ENCODE measurements around the gene HIVEP3.

The HIVEP3 gene

DNA sequence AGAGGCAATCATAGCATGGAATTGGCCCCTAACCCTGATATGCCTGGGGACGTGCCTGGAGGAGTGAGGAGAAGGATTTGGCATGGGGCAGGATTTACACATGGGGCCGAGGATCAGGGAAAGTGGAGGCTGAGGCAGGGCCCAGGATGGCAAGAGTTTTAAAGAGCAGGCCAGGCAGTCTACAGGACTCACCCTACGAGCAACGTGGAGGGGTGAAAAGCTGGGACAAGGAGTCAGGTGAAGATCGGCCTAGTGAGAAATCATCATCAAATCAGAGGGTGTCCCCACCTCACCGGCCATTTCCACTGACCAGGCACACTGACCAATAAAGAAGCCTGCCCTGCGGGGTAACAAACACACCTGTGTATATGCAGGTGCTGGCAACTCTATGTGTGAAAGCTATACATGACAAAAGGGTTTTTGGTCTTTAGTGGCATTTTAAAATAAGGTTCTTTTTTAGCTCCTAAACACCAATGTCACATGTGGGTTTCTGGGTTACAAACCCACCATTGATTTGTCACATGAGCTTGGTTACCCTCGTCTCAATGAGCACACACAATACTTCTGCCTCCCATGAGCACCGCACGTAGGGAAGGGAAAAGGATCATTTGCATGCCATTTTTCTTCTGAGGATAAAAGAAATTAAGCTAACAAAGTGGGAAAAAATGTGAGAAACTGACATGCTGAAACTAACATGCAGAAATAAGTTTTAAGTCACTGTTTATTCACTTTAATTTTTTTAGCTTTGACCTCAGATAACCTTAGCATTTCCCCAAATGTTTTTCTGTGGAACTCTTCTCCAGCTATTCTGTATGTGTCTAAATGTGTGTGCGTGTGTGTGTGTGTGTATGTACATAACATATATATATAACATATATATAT, 266.1 kb downstream of the HIVEP3 start:
- DNase-seq (ENCODE audit: low read depth in 2 of 2), result no peak

GRCh38 chr1:41650028-41650880, 268.5 kb downstream of the HIVEP3 start:
- no peak for DNase-seq (ENCODE audit: low read depth in 2 of 2)

DNA sequence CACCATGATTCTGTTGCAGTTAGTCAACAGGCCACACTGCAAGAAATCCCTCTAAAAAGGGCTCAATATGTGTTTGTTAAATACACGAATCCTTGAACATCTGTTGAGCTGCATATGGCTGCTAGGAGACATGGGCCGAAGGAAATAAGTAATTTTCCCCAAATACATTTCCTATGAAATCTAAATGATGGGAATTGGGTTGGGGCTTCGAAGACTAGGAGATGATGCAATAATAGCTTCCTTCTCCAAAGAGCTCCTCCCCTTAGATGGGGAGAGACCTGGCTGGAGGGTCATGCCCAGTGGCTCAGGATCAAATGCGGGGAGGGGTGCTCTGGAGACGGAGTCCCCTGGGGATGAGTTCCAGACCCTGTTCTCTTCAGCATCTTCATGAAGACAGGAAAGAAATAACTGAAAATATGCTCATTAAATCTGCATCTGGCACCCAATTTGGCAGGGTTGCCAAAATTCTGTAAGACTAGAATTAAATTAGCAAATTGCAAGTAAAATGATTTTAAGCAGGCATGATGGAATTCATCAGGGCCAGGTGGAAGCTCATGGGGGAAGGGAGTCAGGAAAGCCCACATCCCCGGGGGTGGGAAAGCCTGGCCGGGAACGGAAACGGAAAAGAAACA, 269.2 kb downstream of the HIVEP3 start:
- no peak for DNase-seq (ENCODE audit: low read depth in 2 of 2)

DNA sequence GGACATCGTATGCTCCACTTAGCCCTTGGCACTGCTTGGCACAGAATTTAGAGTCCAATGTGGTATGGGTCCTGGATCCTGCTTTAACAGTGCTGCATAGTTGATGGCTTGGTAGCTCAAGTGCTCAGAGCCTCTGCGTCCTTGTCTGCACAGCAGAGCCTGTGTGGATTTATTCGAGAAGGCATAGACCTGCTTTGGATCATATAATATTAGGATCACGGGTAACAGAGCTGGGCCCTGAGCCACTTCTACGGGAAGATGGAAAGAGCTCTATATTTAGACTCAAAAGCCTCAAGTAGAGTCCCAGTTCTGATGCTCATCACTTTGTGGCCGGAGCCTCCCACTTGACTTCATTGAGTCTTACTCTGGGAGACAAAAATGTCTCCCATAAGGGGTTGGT, 269.9 kb downstream of the HIVEP3 start:
- no peak for DNase-seq (ENCODE audit: low read depth in 2 of 2)

DNA sequence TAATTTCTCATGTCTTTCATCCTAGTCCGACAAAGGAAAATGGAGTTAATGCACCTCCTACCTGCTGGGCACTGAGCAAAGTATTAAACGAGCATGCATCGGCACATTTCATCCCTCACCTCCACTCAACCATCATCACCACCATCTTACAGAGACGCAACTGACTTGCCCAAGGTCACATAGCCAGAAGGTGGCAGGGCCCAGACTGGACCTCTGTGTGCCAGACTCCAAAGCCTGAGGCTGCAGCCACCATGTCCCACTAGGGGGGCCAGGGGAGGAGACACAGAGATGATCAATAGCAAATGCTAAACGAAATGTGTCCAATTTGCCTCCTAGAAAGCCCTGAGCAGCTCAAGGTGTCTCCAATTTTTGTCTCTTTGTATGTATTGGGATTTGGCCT, 270.5 kb downstream of the HIVEP3 start:
- DNase-seq (ENCODE audit: low read depth in 2 of 2), result no peak

GRCh38 chr1:41647221-41648135, 271.2 kb downstream of the HIVEP3 start:
- no peak for DNase-seq (ENCODE audit: low read depth in 2 of 2)

- no peak for DNase-seq (ENCODE audit: low read depth in 2 of 2)
Observed at GRCh38 chr1:41646186-41646585, 272.5 kb downstream of the HIVEP3 start.

GRCh38 chr1:41645062-41645461, 273.7 kb downstream of the HIVEP3 start:
- DNase-seq (ENCODE audit: low read depth in 2 of 2), result no peak

DNA sequence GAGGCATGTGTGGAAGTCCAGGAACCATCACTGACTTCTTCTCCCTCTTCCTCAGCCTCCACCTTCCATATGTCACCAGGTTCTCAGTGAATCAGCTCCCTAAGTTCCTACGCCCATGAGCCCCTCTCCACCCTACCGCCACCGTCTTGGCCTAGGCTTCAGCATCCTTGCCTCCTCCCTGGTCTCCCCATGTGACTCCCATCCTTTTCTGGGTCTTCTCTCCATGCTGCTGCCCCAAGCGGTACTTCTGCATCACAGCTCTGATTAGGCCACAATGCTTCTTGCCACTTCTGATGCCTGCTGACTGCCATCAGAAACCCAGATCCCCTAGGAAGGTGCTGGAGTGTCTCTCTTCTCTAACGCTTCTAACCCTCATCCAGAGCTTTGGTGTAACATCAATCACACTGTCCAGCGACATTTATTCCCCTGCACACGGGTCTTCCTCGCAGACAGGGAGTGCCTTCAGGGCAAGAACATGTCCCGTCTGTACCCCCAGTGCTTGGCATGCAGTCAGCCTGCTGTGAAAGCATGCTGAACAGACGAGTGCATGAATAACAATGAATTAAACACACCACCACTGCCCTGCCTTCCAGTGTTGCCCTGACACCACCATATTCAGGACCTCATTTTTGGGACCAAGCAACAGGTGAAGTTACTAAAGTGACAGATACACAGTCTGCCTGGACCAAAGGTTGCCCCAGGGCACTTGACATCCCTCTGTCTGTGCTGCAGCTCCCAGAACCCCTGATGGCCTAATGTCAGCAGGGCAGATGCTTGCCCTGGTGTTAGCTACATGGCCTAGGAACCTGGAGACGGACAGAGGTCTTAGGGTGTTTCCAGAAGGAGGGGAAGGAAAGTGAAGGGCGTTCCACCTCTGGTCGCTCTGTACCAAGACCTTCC, 275.6 kb downstream of the HIVEP3 start:
- no peak for DNase-seq (ENCODE audit: low read depth in 2 of 2)

DNA sequence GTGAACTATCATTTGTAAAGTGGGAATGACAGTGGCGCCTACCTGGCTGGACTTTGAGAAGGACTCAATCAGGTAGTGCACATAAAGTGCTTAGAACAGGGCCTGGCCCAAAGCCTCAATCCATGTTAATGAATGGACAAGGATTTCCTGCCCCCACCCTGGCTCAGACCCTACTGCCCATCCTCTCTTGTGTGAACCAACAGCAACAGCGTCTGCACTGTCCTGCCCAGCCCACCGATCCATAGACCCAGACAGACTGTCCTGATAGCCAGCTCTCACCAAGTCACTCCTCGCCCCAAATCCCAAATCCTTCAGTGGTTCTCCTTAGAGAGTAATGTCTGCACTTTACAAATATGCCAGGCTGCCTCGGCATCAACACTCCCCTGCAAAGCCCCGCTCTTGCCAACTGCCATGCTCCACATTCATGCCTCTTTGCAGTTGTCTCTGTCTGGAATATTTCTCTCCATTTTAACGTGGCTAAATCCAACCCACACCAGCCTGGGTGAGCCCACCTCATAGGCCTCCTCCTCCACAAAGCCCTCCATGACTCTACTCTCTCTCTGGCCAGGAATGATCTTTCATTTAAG, 276.7 kb downstream of the HIVEP3 start:
- DNase-seq (ENCODE audit: low read depth in 2 of 2), result no peak

- DNase-seq (ENCODE audit: low read depth in 2 of 2), result no peak
Observed at GRCh38 chr1:41641475-41641814, 277.3 kb downstream of the HIVEP3 start.

GRCh38 chr1:41640756-41641474, 277.8 kb downstream of the HIVEP3 start:
- no peak for DNase-seq (ENCODE audit: low read depth in 2 of 2)

DNA sequence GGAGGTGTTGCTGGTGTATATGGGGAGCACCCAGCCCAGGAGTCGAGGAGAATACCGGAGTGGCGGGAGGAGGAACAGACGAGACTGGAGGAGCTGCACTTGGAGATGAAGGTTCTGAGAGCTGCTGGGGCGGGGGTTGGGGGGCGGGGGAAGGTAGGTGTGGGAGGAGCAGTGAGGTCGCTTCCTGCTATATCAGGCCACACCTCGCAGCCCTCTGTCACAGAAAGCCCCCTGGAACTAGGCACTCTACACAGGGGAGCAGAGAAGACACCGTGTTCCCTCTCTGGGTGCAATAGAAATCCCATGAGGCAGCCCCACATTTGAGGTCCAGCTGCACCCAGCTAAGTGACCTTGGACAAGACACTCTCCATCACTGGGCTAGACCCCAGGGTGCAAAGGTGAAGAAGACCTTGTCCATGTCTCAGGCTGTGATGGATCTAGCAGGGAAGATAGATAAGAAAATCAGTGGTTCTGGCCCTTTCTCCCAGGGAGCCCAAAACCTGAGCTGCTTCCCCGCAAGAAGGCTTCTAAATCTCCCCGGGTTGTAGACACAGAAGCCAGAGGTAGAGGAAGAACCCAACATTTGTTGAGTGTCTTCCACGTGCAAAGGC, 278.5 kb downstream of the HIVEP3 start:
- no peak for DNase-seq (ENCODE audit: low read depth in 2 of 2)

DNA sequence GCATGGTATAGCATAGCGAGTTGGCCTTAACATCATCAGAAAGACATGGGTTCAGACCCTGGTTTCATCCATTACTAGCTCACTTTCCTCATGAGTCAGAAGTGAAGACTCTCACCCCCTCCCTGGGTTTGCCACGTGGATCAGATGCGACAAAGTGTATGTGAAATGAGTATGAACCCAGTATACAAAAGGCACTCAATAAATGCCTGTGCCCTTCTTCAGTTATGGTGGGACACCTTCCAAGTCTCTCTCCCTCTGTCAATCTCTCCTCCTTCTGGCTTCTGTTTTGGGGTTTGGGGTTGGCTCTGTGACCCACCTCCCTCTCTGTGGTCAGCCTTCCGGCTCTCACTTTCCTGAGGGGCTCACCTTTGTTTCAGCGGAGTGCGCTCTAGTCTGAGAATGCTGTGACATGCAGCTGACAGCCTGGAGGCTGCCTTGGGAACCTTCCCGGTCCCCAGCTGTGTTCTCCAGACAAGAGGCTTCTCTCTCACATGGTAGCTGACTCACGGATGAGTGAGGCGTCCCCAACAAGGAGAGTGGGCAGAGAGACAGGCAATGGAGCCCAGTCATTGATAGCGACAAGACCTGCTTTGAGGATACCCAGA, 279.3 kb downstream of the HIVEP3 start:
- DNase-seq (ENCODE audit: low read depth in 2 of 2), result peak in 1 of 2 donors; percentile 66

GRCh38 chr1:41638086-41639024, 280.4 kb downstream of the HIVEP3 start:
- DNase-seq (ENCODE audit: low read depth in 2 of 2), result no peak

- DNase-seq (ENCODE audit: low read depth in 2 of 2), result no peak
Observed at GRCh38 chr1:41637367-41637766, 281.4 kb downstream of the HIVEP3 start.

DNA sequence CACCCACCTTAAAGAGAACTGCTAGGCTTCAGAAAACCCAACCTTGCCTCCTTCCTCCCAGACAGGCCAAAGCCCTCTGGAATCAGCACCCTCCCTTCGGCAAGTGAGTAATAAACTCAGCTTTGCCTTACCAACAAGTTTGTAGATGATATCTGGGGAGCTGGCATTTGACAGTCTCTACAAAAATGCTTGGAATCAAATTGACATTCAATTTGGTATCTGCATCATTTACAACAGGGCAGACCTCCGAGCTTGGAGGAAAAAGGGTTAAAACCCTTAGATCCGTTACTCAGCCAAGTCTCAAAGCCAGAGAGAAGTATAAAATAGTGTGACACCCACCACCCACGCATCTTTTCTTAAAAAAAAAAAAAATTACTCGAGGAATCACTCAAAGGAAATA, 285.0 kb downstream of the HIVEP3 start:
- no peak for DNase-seq (ENCODE audit: low read depth in 2 of 2)
